ENCODE data around the gene RIPK1. TPM values are rescaled to one million over a fixed set of nuclear protein-coding genes. Genes with fewer than 3 reads are reported as not detected.

The RIPK1 gene
- total and polyA plus RNA-seq, 10 of the 15 experiments (the other 5 are each of a cell fraction or from before 2014, with no cell fraction given): 1.6 to 11.2 (median 6.3) TPM

DNA sequence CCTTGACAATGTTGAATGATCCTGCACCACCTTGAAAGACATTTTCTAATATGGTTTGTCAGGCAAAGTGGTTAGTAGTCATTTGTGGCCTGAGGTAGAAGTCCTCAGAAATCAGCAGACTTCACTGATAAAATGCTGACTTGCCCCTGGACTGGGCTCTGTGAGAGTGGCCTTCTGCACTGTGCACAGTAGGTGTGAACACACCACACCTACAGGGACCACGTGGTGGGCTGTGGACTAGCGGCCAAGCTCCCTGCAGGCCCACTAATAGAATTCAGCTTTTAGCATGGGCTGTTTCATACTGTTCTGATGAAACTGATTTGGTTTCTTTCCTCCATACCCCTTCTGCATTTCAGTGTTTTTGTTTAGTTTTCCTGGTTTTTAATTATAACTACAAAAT is 57.5 kb downstream of the RIPK1 start:
- 0% methylated on average over 2 of the region's 2 CpGs for WGBS (ENCODE audit: insufficient coverage, insufficient replicate concordance, low lambda C conversion rate, missing lambda C conversion rate)
- no TSS peak for BruUV-seq (replicated peaks)
- Histone ChIP-seq H3K4me1 (ENCODE audit: control insufficient read depth, insufficient read depth, low read length) (peaks cover 7% of the 10 kb centered on the region), H3K27ac (ENCODE audit: control insufficient read depth, insufficient read depth) (no peak overlapping the region), H3K79me2 (ENCODE audit: control insufficient read depth, insufficient read depth, low read length) (no peaks in the 10 kb centered on the region), H3K9ac (ENCODE audit: control insufficient read depth, insufficient read depth, low read length) (no peak overlapping the region), H3K4me2 (ENCODE audit: control insufficient read depth, insufficient read depth) (no peak overlapping the region), H3K27me3 (replicated peaks in 1 of 2; ENCODE audit: control insufficient read depth in 2 of 2, insufficient read depth in 2 of 2, low read length in 1 of 2) (no peaks in the 10 kb centered on the region), H3K4me3 (no peak overlapping the region), H3K9me3 (replicated peaks; ENCODE audit: control insufficient read depth, insufficient read depth, low read length) (no peaks in the 10 kb centered on the region), H3K36me3 (ENCODE audit: control insufficient read depth in 2 of 2, insufficient read depth in 2 of 2, low read length in 1 of 2) (no peaks in the 10 kb centered on the region), H4K20me1 (ENCODE audit: control insufficient read depth, insufficient read depth) (no peaks in the 10 kb centered on the region), H2AFZ (ENCODE audit: control insufficient read depth, low read depth, low read length) (no peak overlapping the region)
- SMC1A ChIA-PET (ENCODE audit: uncharacterized antibody, unreplicated experiment): interaction anchor here (1.0 to 3.5 kb wide), 7 partner anchors 17 to 278 kb away, joined by 3 to 32 read pairs (median 4); no protein-coding TSS in a partner anchor
- FAIRE-seq (no peak), DNase-seq (ENCODE audit: low read depth, low spot score) (no peak), ATAC-seq (peak; percentile 30)
- RAD21 ChIA-PET (ENCODE audit: unreplicated experiment): interaction anchor here (1.0 to 1.1 kb wide), 2 partner anchors 83 to 126 kb away, joined by 3 to 11 read pairs; no protein-coding TSS in a partner anchor
- no peak for TF ChIP-seq NBN (IDR thresholded peaks at IDR 0.05)
- no peak for TF ChIP-seq TAF1 (IDR thresholded peaks at IDR 0.05; ENCODE audit: borderline replicate concordance, low read depth, low read length)
- no peak for TF ChIP-seq EP300 (IDR thresholded peaks at IDR 0.05; ENCODE audit: borderline replicate concordance in 1 of 2, control insufficient read depth in 1 of 2, low read depth in 2 of 2, low read length in 2 of 2)
- TF ChIP-seq MEF2B (IDR thresholded peaks at IDR 0.05; ENCODE audit: partially characterized antibody, poor library complexity, severe bottlenecking): no peak
- no peak for TF ChIP-seq TCF12 (IDR thresholded peaks at IDR 0.05; ENCODE audit: low read depth, low read length)
- no peak for TF ChIP-seq PAX8 (IDR thresholded peaks at IDR 0.05)
- no peak for TF ChIP-seq RELA (IDR thresholded peaks at IDR 0.05; ENCODE audit: borderline replicate concordance, partially characterized antibody)
- TF ChIP-seq MTA3 (IDR thresholded peaks at IDR 0.05; ENCODE audit: borderline replicate concordance, low read length): no peak
- TF ChIP-seq MYC (IDR thresholded peaks at IDR 0.05; ENCODE audit: insufficient read depth, insufficient read length, insufficient replicate concordance, low read length, severe bottlenecking): no peak
- no peak for TF ChIP-seq EGR1 (IDR thresholded peaks at IDR 0.05; ENCODE audit: borderline replicate concordance in 1 of 2, low read depth in 2 of 2, low read length in 2 of 2)
- TF ChIP-seq, protein P1, sequence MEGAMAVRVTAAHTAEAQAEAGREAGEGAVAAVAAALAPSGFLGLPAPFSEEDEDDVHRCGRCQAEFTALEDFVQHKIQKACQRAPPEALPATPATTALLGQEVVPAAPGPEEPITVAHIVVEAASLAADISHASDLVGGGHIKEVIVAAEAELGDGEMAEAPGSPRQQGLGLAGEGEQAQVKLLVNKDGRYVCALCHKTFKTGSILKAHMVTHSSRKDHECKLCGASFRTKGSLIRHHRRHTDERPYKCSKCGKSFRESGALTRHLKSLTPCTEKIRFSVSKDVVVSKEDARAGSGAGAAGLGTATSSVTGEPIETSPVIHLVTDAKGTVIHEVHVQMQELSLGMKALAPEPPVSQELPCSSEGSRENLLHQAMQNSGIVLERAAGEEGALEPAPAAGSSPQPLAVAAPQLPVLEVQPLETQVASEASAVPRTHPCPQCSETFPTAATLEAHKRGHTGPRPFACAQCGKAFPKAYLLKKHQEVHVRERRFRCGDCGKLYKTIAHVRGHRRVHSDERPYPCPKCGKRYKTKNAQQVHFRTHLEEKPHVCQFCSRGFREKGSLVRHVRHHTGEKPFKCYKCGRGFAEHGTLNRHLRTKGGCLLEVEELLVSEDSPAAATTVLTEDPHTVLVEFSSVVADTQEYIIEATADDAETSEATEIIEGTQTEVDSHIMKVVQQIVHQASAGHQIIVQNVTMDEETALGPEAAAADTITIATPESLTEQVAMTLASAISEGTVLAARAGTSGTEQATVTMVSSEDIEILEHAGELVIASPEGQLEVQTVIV (IDR thresholded peaks at IDR 0.05; ENCODE audit: borderline replicate concordance, partially characterized antibody): no peak
- no peak for TF ChIP-seq ATF7 (IDR thresholded peaks at IDR 0.05; ENCODE audit: low read depth)
- intact Hi-C loops (cut with micrococcal nuclease; ENCODE audit: unreplicated experiment): loop anchor here (1.0 to 2.0 kb wide), 5 partner anchors 83 to 607 kb away; partner anchors contain the start of gene PSMG4
- in situ Hi-C loops (cut with MboI): loop anchor here (5.0 kb wide), 2 partner anchors 126 to 606 kb away; no protein-coding TSS in a partner anchor
- CTCF ChIA-PET: interaction anchor here (0.8 to 3.7 kb wide), 9 partner anchors 10 to 606 kb away, joined by 3 to 61 read pairs (median 5); no protein-coding TSS in a partner anchor
- POLR2A ChIA-PET: no interaction called here

All from GM12878 (cell line).